Measurements from ENCODE around the gene CBR3. TPM values are rescaled to one million over a fixed set of nuclear protein-coding genes. Genes with fewer than 3 reads are reported as not detected.
"Not testable (repeated sequence)": the region's sequence is repeated elsewhere in the genome, so short reads cannot be mapped to it uniquely, and the experiment has no call there.

The CBR3 gene
- total RNA-seq, 2 donors from 2014 or later: 19.3 to 27.6 TPM

DNA sequence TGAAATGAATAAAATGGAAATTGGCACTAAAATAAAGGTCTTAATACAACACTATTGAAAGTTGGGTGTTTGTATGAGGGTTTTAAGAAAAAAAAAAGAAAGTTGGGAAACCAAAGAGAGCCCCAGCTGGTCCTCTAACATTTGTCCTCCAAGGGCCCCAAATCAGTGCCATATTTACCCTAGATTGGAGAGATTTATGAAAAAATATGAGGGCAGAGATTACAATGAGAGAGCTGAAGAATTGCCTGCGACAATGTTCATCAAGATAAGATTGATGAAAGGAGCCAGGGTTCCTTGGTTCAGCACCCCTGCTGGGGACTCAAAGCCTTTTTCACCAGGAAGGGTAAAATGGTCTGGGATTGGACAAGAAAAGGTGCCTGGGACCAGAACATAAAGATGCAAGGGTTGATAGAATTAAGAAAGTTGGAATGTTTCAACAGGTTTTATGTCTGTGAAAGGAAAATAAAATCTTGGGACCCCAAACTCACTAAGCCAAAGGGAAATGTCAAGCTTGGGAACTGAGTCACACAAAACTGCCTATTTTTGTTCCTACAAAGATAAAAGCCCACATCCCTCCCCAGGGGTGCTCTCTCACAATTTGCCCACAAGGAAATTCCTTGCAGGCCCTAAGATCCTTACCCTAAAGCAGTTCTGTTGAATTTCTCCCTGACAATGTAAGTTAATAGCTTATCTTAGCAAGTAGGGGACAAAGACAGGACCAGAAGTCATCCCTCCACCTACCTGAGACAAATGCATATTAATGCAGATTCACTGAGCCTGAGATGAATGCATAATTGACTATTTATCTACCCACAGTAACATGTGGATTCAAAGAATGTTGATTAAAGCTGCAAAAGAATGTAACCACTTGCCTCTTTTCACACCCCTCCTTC lies 38.2 kb upstream of the CBR3 start:
- no peaks in the 10 kb centered on the region for H3K36me3 ChIP-seq
- H3K4me3 ChIP-seq: no peak overlapping the region
- DNase-seq (ENCODE audit: low spot score) (no peak), ATAC-seq (ENCODE audit: insufficient number of reproducible peaks, low FRiP score, low read depth) (no peak)
- no peak for TF ChIP-seq CTCF (IDR thresholded peaks at IDR 0.05)
- peaks cover 0 to 11% of the 10 kb centered on the region in 2 donors for H3K4me1 ChIP-seq (ENCODE audit: control insufficient read depth in 1 of 2, low read depth in 2 of 2)
- H3K27ac ChIP-seq: no peak overlapping the region
- H3K27me3 ChIP-seq (replicated peaks; ENCODE audit: insufficient read depth): no peaks in the 10 kb centered on the region
- H3K9me3 ChIP-seq: no peaks in the 10 kb centered on the region

DNA sequence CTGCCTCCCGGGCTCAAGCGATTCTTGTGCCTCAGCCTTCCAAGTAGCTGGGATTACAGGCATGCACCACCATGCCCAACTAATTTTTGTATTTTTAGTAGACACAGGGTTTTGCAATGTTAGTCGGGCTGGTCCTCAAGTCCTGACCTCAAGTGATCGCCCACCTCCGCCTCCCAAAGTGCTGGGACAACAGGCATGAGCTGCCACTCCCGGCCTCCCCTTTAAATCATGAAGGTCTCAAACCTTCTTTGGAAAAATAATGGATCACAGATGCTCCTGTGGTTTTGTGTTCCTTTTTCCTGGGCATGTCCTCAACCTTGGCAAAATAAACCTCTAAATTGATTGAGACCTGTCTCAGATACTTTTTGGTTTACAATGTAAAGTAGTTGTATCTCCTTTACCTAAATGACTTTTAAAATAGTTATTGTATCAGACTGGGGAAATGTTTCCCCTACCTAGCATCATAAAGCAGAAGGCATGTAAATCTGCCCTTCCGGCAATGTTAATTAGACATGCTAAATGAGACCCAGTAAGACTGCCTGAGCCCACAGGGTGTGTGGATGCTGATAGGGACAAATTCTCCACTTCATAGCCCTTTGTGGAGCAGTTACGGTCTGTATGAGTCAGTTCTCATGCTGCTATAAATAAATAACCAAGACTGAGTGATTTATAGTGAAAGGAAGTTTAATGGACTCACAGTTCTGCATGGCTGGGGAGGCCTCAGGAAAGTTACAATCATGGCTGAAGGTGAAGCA lies 37.3 kb upstream of the CBR3 start:
- no peak for TF ChIP-seq CTCF (IDR thresholded peaks at IDR 0.05)
- Histone ChIP-seq H3K4me3 (no peak overlapping the region), H3K27me3 (replicated peaks; ENCODE audit: insufficient read depth) (no peaks in the 10 kb centered on the region), H3K4me1 (ENCODE audit: control insufficient read depth in 1 of 2, low read depth in 2 of 2) (peaks cover 0 to 11% of the 10 kb centered on the region in 2 donors), H3K36me3 (no peaks in the 10 kb centered on the region), H3K9me3 (no peaks in the 10 kb centered on the region), H3K27ac (no peak overlapping the region)
- DNase-seq (ENCODE audit: low spot score) (no peak), ATAC-seq (ENCODE audit: insufficient number of reproducible peaks, low FRiP score, low read depth) (peak; percentile 43)

- Histone ChIP-seq H3K4me1 (ENCODE audit: control insufficient read depth in 1 of 2, low read depth in 2 of 2) (peaks cover 0 to 11% of the 10 kb centered on the region in 2 donors), H3K36me3 (no peaks in the 10 kb centered on the region), H3K4me3 (no peak overlapping the region), H3K27ac (no peak overlapping the region), H3K27me3 (replicated peaks; ENCODE audit: insufficient read depth) (no peaks in the 10 kb centered on the region), H3K9me3 (no peaks in the 10 kb centered on the region)
- DNase-seq (ENCODE audit: low spot score): no peak
- no peak for TF ChIP-seq CTCF (IDR thresholded peaks at IDR 0.05)
- no peak for ATAC-seq (ENCODE audit: insufficient number of reproducible peaks, low FRiP score, low read depth)
Observed at GRCh38 chr21:36098182-36098532, 36.7 kb upstream of the CBR3 start.

DNA sequence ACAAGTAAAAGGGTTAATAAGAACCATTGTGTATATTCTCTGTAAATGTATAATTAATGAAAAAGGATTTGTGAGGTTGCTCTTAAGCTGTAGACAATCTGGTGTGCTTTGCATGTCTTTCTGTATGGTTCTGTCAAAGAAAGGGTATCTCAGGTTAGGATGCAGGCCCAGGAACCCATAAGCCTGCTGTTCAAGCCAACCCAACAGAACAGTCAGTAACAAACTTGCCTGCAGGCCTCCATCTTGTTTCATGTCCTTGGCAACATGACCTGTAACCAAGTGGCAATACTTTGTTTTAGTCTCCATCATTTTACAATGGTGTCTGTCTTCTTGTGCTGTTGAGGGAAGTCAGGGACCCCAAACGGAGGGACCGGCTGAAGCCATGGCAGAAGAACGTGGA lies 35.9 kb upstream of the CBR3 start:
- Histone ChIP-seq H3K36me3 (no peaks in the 10 kb centered on the region), H3K4me1 (ENCODE audit: control insufficient read depth in 1 of 2, low read depth in 2 of 2) (peaks cover 0 to 11% of the 10 kb centered on the region in 2 donors), H3K27me3 (replicated peaks; ENCODE audit: insufficient read depth) (no peaks in the 10 kb centered on the region), H3K4me3 (no peak overlapping the region), H3K27ac (no peak overlapping the region), H3K9me3 (no peaks in the 10 kb centered on the region)
- ATAC-seq (ENCODE audit: insufficient number of reproducible peaks, low FRiP score, low read depth) (no peak), DNase-seq (ENCODE audit: low spot score) (no peak)
- TF ChIP-seq CTCF (IDR thresholded peaks at IDR 0.05): no peak

- not testable (repeated sequence) for H3K9me3 ChIP-seq; H3K27me3 ChIP-seq (replicated peaks; ENCODE audit: insufficient read depth); ATAC-seq (ENCODE audit: insufficient number of reproducible peaks, low FRiP score, low read depth); H3K36me3 ChIP-seq; H3K4me3 ChIP-seq; H3K27ac ChIP-seq; DNase-seq (ENCODE audit: low spot score)
- peaks cover 4 to 11% of the 10 kb centered on the region in 2 donors for H3K4me1 ChIP-seq (ENCODE audit: control insufficient read depth in 1 of 2, low read depth in 2 of 2)
Observed at GRCh38 chr21:36099695-36100211, 35.1 kb upstream of the CBR3 start.
